K562 (cell line): ENCODE measurements around the gene PEX3. TPM values are rescaled to one million over a fixed set of nuclear protein-coding genes. Genes with fewer than 3 reads are reported as not detected.
A peak's percentile ranks its signal among the peaks of the same experiment; 100 is the strongest.

ENCODE experiments used
- C11orf30 ChIP-seq: fragments of 450-650 bp; IDR thresholded peaks from 2 replicates; pipeline ENCODE4 v1.6.1; 2016; ENCODE audit warnings: low read depth, mild to moderate bottlenecking
- CSDE1 ChIP-seq, 2 experiments: fragments of 450-650 bp; IDR thresholded peaks; 2 replicates each; pipeline ENCODE4 v1.6.1; 2016; ENCODE audit warnings: mild to moderate bottlenecking in 1 of 2
- ELF4 ChIP-seq: fragments of 450-650 bp; formaldehyde crosslinking; IDR thresholded peaks from 2 replicates; pipeline ENCODE4 v1.4.0; 2022; ENCODE audit warnings: missing genetic modification characterization
- GABPA ChIP-seq: fragments of 200-800 bp; sonication (Bioruptor generic); conservative IDR thresholded peaks from 2 replicates; pipeline ENCODE4 v1.6.1; 2016; ENCODE audit warnings: low read depth, missing genetic modification characterization, missing compliant biosample characterization
- GABPB2 ChIP-seq: fragments of 250-450 bp; sonication (Bioruptor Pico); conservative IDR thresholded peaks from 2 replicates; pipeline ENCODE4 v1.5.1; 2021; ENCODE audit warnings: mild to moderate bottlenecking
- GMEB1 ChIP-seq: fragments of 250-450 bp; sonication (Bioruptor Pico); IDR thresholded peaks from 2 replicates; pipeline ENCODE4 v1.4.0; 2020; ENCODE audit warnings: mild to moderate bottlenecking
- HDAC1 ChIP-seq, 2 experiments: fragments of 450-650 bp; IDR thresholded peaks; 2 replicates each; pipeline ENCODE4 v1.6.1; 2016 to 2017; ENCODE audit warnings: inconsistent platforms in 1 of 2, mild to moderate bottlenecking in 1 of 2, moderate library complexity in 1 of 2
- HDAC8 ChIP-seq: fragments of 450-650 bp; IDR thresholded peaks from 2 replicates; pipeline ENCODE4 v1.6.1; 2016; ENCODE audit warnings: mild to moderate bottlenecking, missing genetic modification characterization, moderate library complexity, missing compliant biosample characterization
- KDM1A ChIP-seq, 2 experiments: fragments of 450-650 bp; IDR thresholded peaks; 2 replicates each; pipeline ENCODE4 v1.6.1; 2016; ENCODE audit warnings: mild to moderate bottlenecking in 2 of 2
- KLF16 ChIP-seq: IDR thresholded peaks from 2 replicates; pipeline ENCODE4 v1.6.1; 2016; ENCODE audit warnings: antibody characterized with exemption
- MAFF ChIP-seq: IDR thresholded peaks from 2 replicates; pipeline ENCODE4 v1.6.1; 2012; ENCODE audit warnings: low read length, improper control_type of control experiment
- PTRF ChIP-seq: fragments of 450-650 bp; IDR thresholded peaks from 2 replicates; pipeline ENCODE4 v1.6.1; 2016; ENCODE audit warnings: mild to moderate bottlenecking, missing genetic modification characterization, missing compliant biosample characterization
- RBM25 ChIP-seq: fragments of 200-400 bp; formaldehyde crosslinking; IDR thresholded peaks from 2 replicates; pipeline ENCODE4 v1.6.1; 2018; ENCODE audit warnings: low read length, low read depth, moderate library complexity; ENCODE audit not compliant: severe bottlenecking
- SNIP1 ChIP-seq: fragments of 450-650 bp; IDR thresholded peaks from 2 replicates; pipeline ENCODE4 v1.7.1; 2017; ENCODE audit warnings: low read depth, mild to moderate bottlenecking
- SREBF2 ChIP-seq: sonication (generic); formaldehyde crosslinking; IDR thresholded peaks from 2 replicates; pipeline ENCODE4 v1.4.0; 2020; ENCODE audit warnings: mild to moderate bottlenecking, missing genetic modification reagents
- SUPT5H ChIP-seq: fragments of 450-650 bp; IDR thresholded peaks from 2 replicates; pipeline ENCODE4 v1.6.1; 2016
- THRAP3 ChIP-seq: fragments of 450-650 bp; IDR thresholded peaks from 2 replicates; pipeline ENCODE4 v1.6.1; 2016; ENCODE audit warnings: mild to moderate bottlenecking, inconsistent platforms, borderline replicate concordance
- TRIM25 ChIP-seq: fragments of 450-650 bp; IDR thresholded peaks from 2 replicates; pipeline ENCODE4 v1.7.0; 2016; ENCODE audit warnings: borderline replicate concordance
- YY1 ChIP-seq, 3 experiments: IDR thresholded peaks; 2 replicates each; pipeline ENCODE4 v1.6.1; 2011; ENCODE audit warnings: low read length in 2 of 3, mild to moderate bottlenecking in 2 of 3, moderate library complexity in 2 of 3, borderline replicate concordance in 1 of 3, control low read depth in 1 of 3, low read depth in 1 of 3; ENCODE audit not compliant: insufficient read depth in 3 of 3, insufficient replicate concordance in 2 of 3, control insufficient read depth in 1 of 3, insufficient read length in 1 of 3; ENCODE audit errors: extremely low read depth in 1 of 3
- ZNF121 ChIP-seq: sonication (generic); formaldehyde crosslinking; conservative IDR thresholded peaks from 2 replicates; pipeline ENCODE4 v1.8.0; 2022; ENCODE audit warnings: missing genetic modification reagents
- ZNF143 ChIP-seq: sonication (generic); formaldehyde crosslinking; IDR thresholded peaks from 2 replicates; pipeline ENCODE4 v1.9.0; 2022; ENCODE audit warnings: mild to moderate bottlenecking, missing genetic modification reagents
- ZNF253 ChIP-seq: fragments of 250-450 bp; sonication (Bioruptor Pico); conservative IDR thresholded peaks from 2 replicates; pipeline ENCODE4 v1.6.1; 2021; ENCODE audit warnings: mild to moderate bottlenecking
- ZNF347 ChIP-seq: fragments of 450-650 bp; formaldehyde crosslinking; IDR thresholded peaks from 2 replicates; pipeline ENCODE4 v1.4.0; 2020; ENCODE audit warnings: low read depth, mild to moderate bottlenecking, moderate library complexity
- polyA plus RNA-seq, 8 experiments: library from polyadenylated mRNA; depleted of rRNA in 4 of 8; stranded (reverse) in 5 of 8; unstranded in 3 of 8; fragments of >200 nt; fragmentation: Nextera tagmentation in 2 of 8; fragmentation: Illumina TruSeq in 1 of 8; extraction: Ambion mirVana in 2 of 8; extraction: Trizol in 1 of 8; gene quantifications; 2 replicates each; pipeline versions ENCODE4 v1.2.1 to v1.2.3, GENCODE V29; 2011 to 2014; ENCODE audit warnings: inconsistent platforms in 1 of 8, missing spikeins in 1 of 8
- total RNA-seq, 7 experiments: library from RNA; depleted of rRNA in 6 of 7; stranded (reverse); fragments of >200 nt in 6 of 7; fragmentation: Illumina TruSeq in 2 of 7; extraction: Trizol in 2 of 7; gene quantifications; 2 replicates each; pipeline versions ENCODE4 v1.2.1 to v1.2.3, GENCODE V29; 2011 to 2021; ENCODE audit warnings: low replicate concordance in 1 of 7

The PEX3 gene
- total and polyA plus RNA-seq, 9 of the 15 experiments (the other 6 are each of a cell fraction or from before 2014, with no cell fraction given), result 17.3 to 69.6 (median 32.7) TPM

GRCh38 chr6:143510991-143511891, 60.6 kb downstream of the PEX3 start, which contains the start of gene FUCA2 (continued):
- TF ChIP-seq ZNF143 (CRISPR knock-in tag), result 0 out of 2 replicates have a peak, but pooled peaks have one; percentile 35
- TF ChIP-seq MAFF, result no peak
- TF ChIP-seq ZNF347 (CRISPR knock-in tag), result no peak
- peak; percentile 5 to 88 (median 77) for TF ChIP-seq YY1 (IDR thresholded peaks at IDR 0.05; ENCODE audit: borderline replicate concordance in 1 of 3, control insufficient read depth in 1 of 3, extremely low read depth in 1 of 3, insufficient read depth in 3 of 3, insufficient read length in 1 of 3, insufficient replicate concordance in 2 of 3, low read depth in 1 of 3, low read length in 2 of 3)
- TF ChIP-seq HDAC1 (IDR thresholded peaks at IDR 0.05), result peak; percentile 58 to 91; a peak in 3 of 4 replicates
- no peak for TF ChIP-seq SNIP1
- TF ChIP-seq THRAP3, result no peak
- peak; percentile 25 to 70 for TF ChIP-seq KDM1A (IDR thresholded peaks at IDR 0.05)
- peak; percentile 97 for TF ChIP-seq SUPT5H
- no peak for TF ChIP-seq TRIM25
- peak; percentile 86 for TF ChIP-seq GABPA
- no peak for TF ChIP-seq KLF16
- peak; percentile 39; the same call in 1 of the 2 replicates for TF ChIP-seq GMEB1 (CRISPR knock-in tag)
- TF ChIP-seq ELF4 (CRISPR knock-in tag), result peak; percentile 61; the same call in 1 of the 2 replicates
- TF ChIP-seq CSDE1 (IDR thresholded peaks at IDR 0.05), result peak in 1 of 2 experiments; percentile 70; a peak in 1 of 4 replicates
- 0 out of 2 replicates have a peak, but pooled peaks have one; percentile 44 for TF ChIP-seq C11orf30
- TF ChIP-seq PTRF, result no peak
- TF ChIP-seq HDAC8, result peak; percentile 24; the same call in 1 of the 2 replicates
- peak; percentile 23; the same call in 1 of the 2 replicates for TF ChIP-seq ZNF121 (CRISPR knock-in tag)
- peak; percentile 73 for TF ChIP-seq RBM25
- TF ChIP-seq ZNF253 (CRISPR knock-in tag), result no peak
- TF ChIP-seq GABPB2 (CRISPR knock-in tag), result no peak
- no peak for TF ChIP-seq SREBF2
